C4-2B (cell line): Measurements from ENCODE around the gene OSBPL5.

Experiments used
- CTCF ChIP-seq: fragments of 450-650 bp; conservative IDR thresholded peaks from 2 replicates; pipeline ENCODE4 v1.5.1; 2017; ENCODE audit warnings: mild to moderate bottlenecking
- ZFX ChIP-seq: fragments of 450-650 bp; IDR thresholded peaks from 2 replicates; pipeline ENCODE4 v1.6.1; 2017

GRCh38 chr11:3087821-3088800, 77.0 kb downstream of the OSBPL5 start:
- no peak for TF ChIP-seq CTCF
- TF ChIP-seq ZFX, result no peak
